K562 (cell line): ENCODE measurements around the gene SPAG9. TPM values are rescaled to one million over a fixed set of nuclear protein-coding genes. Genes with fewer than 3 reads are reported as not detected.

Experiments
- ETS2 ChIP-seq: IDR thresholded peaks from 2 replicates; pipeline ENCODE4 v1.6.1; 2016; ENCODE audit warnings: borderline replicate concordance, missing genetic modification characterization, mild to moderate bottlenecking, moderate library complexity, missing compliant biosample characterization; ENCODE audit not compliant: poor library complexity, severe bottlenecking
- GATA2 ChIP-seq: sonication (generic); formaldehyde crosslinking; IDR thresholded peaks from 2 replicates; pipeline ENCODE4 v1.4.0; 2020; ENCODE audit warnings: mild to moderate bottlenecking, missing genetic modification reagents
- HMGN3 ChIP-seq: IDR thresholded peaks from 2 replicates; pipeline ENCODE4 v1.6.1; 2011; ENCODE audit warnings: borderline replicate concordance, low read depth, mild to moderate bottlenecking, mixed read lengths, low read length; ENCODE audit not compliant: insufficient read length; ENCODE audit errors: extremely low read depth
- HNRNPH1 ChIP-seq: fragments of 200-400 bp; formaldehyde crosslinking; optimal IDR thresholded peaks from 2 replicates; pipeline ENCODE3; 2017; ENCODE audit warnings: low read depth, mild to moderate bottlenecking, low read length, moderate library complexity
- HSF4 ChIP-seq: fragments of 250-450 bp; sonication (Bioruptor Pico); IDR thresholded peaks from 2 replicates; pipeline ENCODE4 v2.1.2; 2022; ENCODE audit warnings: mild to moderate bottlenecking, moderate library complexity, borderline replicate concordance
- ILF3 ChIP-seq: fragments of 450-650 bp; IDR thresholded peaks from 2 replicates; pipeline ENCODE4 v1.6.1; 2018; ENCODE audit warnings: antibody characterized with exemption, mild to moderate bottlenecking, moderate library complexity, borderline replicate concordance
- MTA2 ChIP-seq: fragments of 450-650 bp; IDR thresholded peaks from 2 replicates; pipeline ENCODE4 v1.6.1; 2016; ENCODE audit warnings: low read depth
- PATZ1 ChIP-seq: fragments of 250-450 bp; sonication (Bioruptor Pico); IDR thresholded peaks from 2 replicates; pipeline ENCODE4 v1.5.0; 2020; ENCODE audit warnings: mild to moderate bottlenecking, borderline replicate concordance
- POLR3A ChIP-seq: IDR thresholded peaks from 2 replicates; pipeline ENCODE4 v1.6.1; 2011; ENCODE audit warnings: borderline replicate concordance, mild to moderate bottlenecking, moderate library complexity; ENCODE audit not compliant: insufficient read length, insufficient read depth; ENCODE audit errors: extremely low read depth
- RB1 ChIP-seq: fragments of 450-650 bp; IDR thresholded peaks from 2 replicates; pipeline ENCODE4 v1.6.1; 2017; ENCODE audit warnings: low read depth, mild to moderate bottlenecking
- RUNX1 ChIP-seq: sonication (generic); IDR thresholded peaks from 2 replicates; pipeline ENCODE4 v1.6.1; 2016; ENCODE audit warnings: antibody characterized with exemption, low read depth
- SRSF1 ChIP-seq: fragments of 200-400 bp; formaldehyde crosslinking; IDR thresholded peaks from 2 replicates; pipeline ENCODE4 v1.6.1; 2017; ENCODE audit warnings: mild to moderate bottlenecking, low read depth, low read length, moderate library complexity
- ZNF143 ChIP-seq: sonication (generic); formaldehyde crosslinking; IDR thresholded peaks from 2 replicates; pipeline ENCODE4 v1.9.0; 2022; ENCODE audit warnings: mild to moderate bottlenecking, missing genetic modification reagents
- ZNF318 ChIP-seq, 2 experiments: fragments of 450-650 bp; IDR thresholded peaks; 2 replicates each; pipeline ENCODE4 v1.6.1; 2016; ENCODE audit warnings: mild to moderate bottlenecking in 2 of 2, borderline replicate concordance in 1 of 2, low read depth in 1 of 2, moderate library complexity in 1 of 2
- ZNF766 ChIP-seq: fragments of 200-800 bp; sonication (Bioruptor generic); conservative IDR thresholded peaks from 2 replicates; pipeline ENCODE4 v1.6.1; 2016; ENCODE audit warnings: missing genetic modification characterization, missing compliant biosample characterization
- polyA plus RNA-seq, 8 experiments: library from polyadenylated mRNA; depleted of rRNA in 4 of 8; stranded (reverse) in 5 of 8; unstranded in 3 of 8; fragments of >200 nt; fragmentation: Nextera tagmentation in 2 of 8; fragmentation: Illumina TruSeq in 1 of 8; extraction: Ambion mirVana in 2 of 8; extraction: Trizol in 1 of 8; gene quantifications; 2 replicates each; pipeline versions ENCODE4 v1.2.1 to v1.2.3, GENCODE V29; 2011 to 2014; ENCODE audit warnings: inconsistent platforms in 1 of 8, missing spikeins in 1 of 8
- total RNA-seq, 7 experiments: library from RNA; depleted of rRNA in 6 of 7; stranded (reverse); fragments of >200 nt in 6 of 7; fragmentation: Illumina TruSeq in 2 of 7; extraction: Trizol in 2 of 7; gene quantifications; 2 replicates each; pipeline versions ENCODE4 v1.2.1 to v1.2.3, GENCODE V29; 2011 to 2021; ENCODE audit warnings: low replicate concordance in 1 of 7

Gene SPAG9
- total and polyA plus RNA-seq, 9 of the 15 experiments (the other 6 are each of a cell fraction or from before 2014, with no cell fraction given): 12.2 to 99.2 (median 58.2) TPM

DNA sequence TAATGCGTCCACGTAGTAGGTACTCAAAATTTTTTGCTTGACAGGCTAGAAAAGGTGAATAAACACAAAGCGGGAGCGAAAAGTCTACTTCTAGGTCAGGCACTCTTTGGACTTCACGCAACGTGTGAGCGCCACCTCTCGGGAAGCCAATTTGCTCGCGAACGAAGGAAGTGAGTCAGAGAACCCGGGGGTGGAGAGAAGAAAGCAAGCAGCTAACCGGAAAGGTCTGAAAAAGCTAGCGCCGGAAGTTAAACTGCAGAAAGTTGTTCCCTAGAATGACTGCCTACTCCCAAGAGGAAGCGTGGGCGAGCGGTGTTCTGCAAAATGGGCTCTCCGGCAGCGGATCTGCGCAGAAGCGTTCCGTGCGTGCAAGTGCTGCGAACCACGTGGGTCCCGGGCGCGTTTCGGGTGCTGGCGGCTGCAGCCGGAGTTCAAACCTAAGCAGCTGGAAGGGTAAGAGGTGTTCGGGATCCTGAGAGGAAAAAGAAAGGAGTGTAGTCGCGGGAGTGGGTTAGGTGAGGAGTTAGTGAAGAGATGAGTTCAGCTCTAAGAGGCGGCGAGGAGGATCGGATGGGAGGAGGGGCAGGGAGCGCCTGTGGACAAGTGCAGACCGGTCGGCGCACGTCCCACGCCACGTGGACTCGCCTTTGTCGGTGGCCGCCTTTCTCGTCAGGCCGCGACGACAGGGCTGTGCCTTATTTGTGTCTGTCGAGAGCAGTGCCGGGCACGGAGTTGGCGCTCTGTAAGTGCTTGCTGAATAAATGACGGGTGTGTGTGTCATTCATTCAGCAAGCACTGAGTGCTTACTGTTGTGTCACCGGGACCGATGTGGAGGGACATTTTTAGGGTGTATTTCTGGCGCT lies 32.8 kb upstream of the SPAG9 start, which contains the start of gene NME1 (continued):
- no peak for TF ChIP-seq SRSF1
- peak; percentile 84; the same call in 1 of the 2 replicates for TF ChIP-seq ZNF766 (CRISPR knock-in tag)
- TF ChIP-seq POLR3A: no peak
- peak; percentile 88; the same call in 1 of the 2 replicates for TF ChIP-seq RB1
- no peak for TF ChIP-seq ILF3
- peak; percentile 35; the same call in 1 of the 2 replicates for TF ChIP-seq PATZ1 (CRISPR knock-in tag)
- TF ChIP-seq RUNX1: peak; percentile 26; the same call in 1 of the 2 replicates
- TF ChIP-seq HMGN3: peak; percentile 79
- no peak for TF ChIP-seq HNRNPH1
- peak; percentile 37; the same call in 1 of the 2 replicates for TF ChIP-seq ZNF143 (CRISPR knock-in tag)
- TF ChIP-seq MTA2: no peak
- TF ChIP-seq HSF4: no peak
- TF ChIP-seq ETS2 (tag): no peak
- no peak for TF ChIP-seq GATA2 (CRISPR knock-in tag)
- peak in 1 of 2 experiments; percentile 29; a peak in 1 of 4 replicates for TF ChIP-seq ZNF318 (IDR thresholded peaks at IDR 0.05; ENCODE audit: borderline replicate concordance in 1 of 2, low read depth in 1 of 2)
